Liver (tissue), 9 donors: Measurements from ENCODE around the gene PAPPA. TPM values are rescaled to one million over a fixed set of nuclear protein-coding genes. Genes with fewer than 3 reads are reported as not detected.

Experiments used
- DNase-seq: peaks from one replicate; pipeline ENCODE4 v3.0.0-alpha.2; 2017; ENCODE audit warnings: low spot score
- H3K27ac ChIP-seq, 2 donors: one replicate each; pipeline ENCODE4 v1.7.0; 2013; ENCODE audit warnings: inconsistent platforms in 2 of 2, low read length in 2 of 2, control low read depth in 1 of 2, low read depth in 1 of 2, mild to moderate bottlenecking in 1 of 2
- H3K27me3 ChIP-seq, 4 donors: one replicate each; pipeline versions ENCODE4 v1.6.1 to v1.7.0; 2013; ENCODE audit warnings: low read length in 3 of 4, inconsistent platforms in 1 of 4, mild to moderate bottlenecking in 1 of 4, moderate library complexity in 1 of 4; ENCODE audit not compliant: control insufficient read depth in 4 of 4, insufficient read depth in 4 of 4
- H3K36me3 ChIP-seq, 4 donors: one replicate each; pipeline versions ENCODE4 v1.6.1 to v1.7.0; 2013; ENCODE audit warnings: low read length in 3 of 4, mild to moderate bottlenecking in 3 of 4, low read depth in 1 of 4, moderate library complexity in 1 of 4; ENCODE audit not compliant: control insufficient read depth in 4 of 4, insufficient read depth in 3 of 4
- H3K4me1 ChIP-seq, 4 donors: one replicate each; pipeline versions ENCODE4 v1.6.1 to v1.7.0; 2013; ENCODE audit warnings: low read length in 3 of 4, mild to moderate bottlenecking in 3 of 4, moderate library complexity in 1 of 4; ENCODE audit not compliant: control insufficient read depth in 4 of 4, insufficient read depth in 4 of 4
- H3K4me3 ChIP-seq, 3 donors: one replicate each; pipeline versions ENCODE4 v1.6.1 to v1.7.0; 2013; ENCODE audit warnings: low read length in 3 of 3, control low read depth in 1 of 3, low read depth in 1 of 3, mild to moderate bottlenecking in 1 of 3
- H3K9ac ChIP-seq, 2 donors: one replicate each; pipeline ENCODE4 v1.7.0; 2013; ENCODE audit warnings: low read length in 2 of 2, mild to moderate bottlenecking in 2 of 2, moderate library complexity in 2 of 2, control low read depth in 1 of 2, low read depth in 1 of 2
- H3K9me3 ChIP-seq, 4 donors: one replicate each; pipeline versions ENCODE4 v1.6.1 to v1.7.0; 2013; ENCODE audit warnings: low read length in 3 of 4; ENCODE audit not compliant: control insufficient read depth in 4 of 4
- CTCF ChIP-seq: fragments of 150-350 bp; IDR thresholded peaks from 2 replicates; pipeline ENCODE4 v1.5.1; 2017; ENCODE audit warnings: improper control_type of control experiment, low read depth, low read length; ENCODE audit not compliant: missing input control
- EGR1 ChIP-seq, 2 donors: IDR thresholded peaks; 2 replicates each; pipeline ENCODE4 v1.6.1; 2016 to 2018; ENCODE audit warnings: antibody characterized with exemption in 2 of 2, low read depth in 2 of 2
- FOXA1 ChIP-seq: IDR thresholded peaks from 2 replicates; pipeline ENCODE4 v1.6.1; 2016; ENCODE audit warnings: antibody characterized with exemption
- FOXA2 ChIP-seq: IDR thresholded peaks from 2 replicates; pipeline ENCODE4 v1.6.1; 2016; ENCODE audit warnings: antibody characterized with exemption
- GABPA ChIP-seq, 2 donors: IDR thresholded peaks in 1 of 2; conservative IDR thresholded peaks in 1 of 2; 2 replicates each; pipeline ENCODE4 v1.6.1; 2016; ENCODE audit warnings: antibody characterized with exemption in 2 of 2, mild to moderate bottlenecking in 1 of 2, moderate library complexity in 1 of 2
- HNF4A ChIP-seq, 2 donors: conservative IDR thresholded peaks; 2 replicates each; pipeline ENCODE4 v1.6.1; 2016; ENCODE audit warnings: antibody characterized with exemption in 2 of 2, mild to moderate bottlenecking in 2 of 2
- HNF4G ChIP-seq: IDR thresholded peaks from 2 replicates; pipeline ENCODE4 v1.6.1; 2016; ENCODE audit warnings: antibody characterized with exemption
- JUND ChIP-seq, 2 donors: IDR thresholded peaks; 2 replicates each; pipeline ENCODE4 v1.6.1; 2016; ENCODE audit warnings: antibody characterized with exemption in 2 of 2
- NR2F2 ChIP-seq: IDR thresholded peaks from 2 replicates; pipeline ENCODE4 v1.6.1; 2016; ENCODE audit warnings: antibody characterized with exemption
- RAD21 ChIP-seq, 2 donors: IDR thresholded peaks; 2 replicates each; pipeline ENCODE4 v1.6.1; 2016; ENCODE audit warnings: antibody characterized with exemption in 2 of 2, mild to moderate bottlenecking in 2 of 2
- REST ChIP-seq: IDR thresholded peaks from 2 replicates; pipeline ENCODE4 v1.6.1; 2016; ENCODE audit warnings: antibody characterized with exemption, mild to moderate bottlenecking
- RXRA ChIP-seq, 2 donors: IDR thresholded peaks; 2 replicates each; pipeline ENCODE4 v1.6.1; 2017 to 2018; ENCODE audit warnings: antibody characterized with exemption in 2 of 2, mild to moderate bottlenecking in 1 of 2
- SP1 ChIP-seq: IDR thresholded peaks from 2 replicates; pipeline ENCODE4 v1.6.1; 2018; ENCODE audit warnings: antibody characterized with exemption, mild to moderate bottlenecking
- TAF1 ChIP-seq: conservative IDR thresholded peaks from 2 replicates; pipeline ENCODE4 v1.6.1; 2016; ENCODE audit warnings: antibody characterized with exemption, mild to moderate bottlenecking
- YY1 ChIP-seq: IDR thresholded peaks from 2 replicates; pipeline ENCODE4 v1.6.1; 2016; ENCODE audit warnings: antibody characterized with exemption, mild to moderate bottlenecking
- WGBS: extraction: QIAGEN DNeasy Blood & Tissue Kit; methylation state at CpG from one replicate; pipeline ENCODE4 v1.1.7; 2013; 5-methylcytosine and 5-hydroxymethylcytosine counted together
- polyA plus RNA-seq, 2 donors: library from polyadenylated mRNA; stranded (reverse) in 1 of 2; unstranded in 1 of 2; fragments of 200-250 nt in 1 of 2; fragments of >200 nt in 1 of 2; fragmentation: Nextera tagmentation in 1 of 2; extraction: Ambion mirVana in 1 of 2; gene quantifications; one replicate each; pipeline versions ENCODE4 v1.2.1 to v1.2.3, GENCODE V29; 2013 to 2015
- total RNA-seq, 2 donors: library from RNA; depleted of rRNA; stranded (reverse); fragments of >200 nt; gene quantifications; one replicate each; pipeline ENCODE4 v1.2.3, GENCODE V29; 2014
- TF ChIP-seq, protein P1 (sequence below): IDR thresholded peaks from 2 replicates; pipeline ENCODE4 v1.6.1; 2016; ENCODE audit warnings: antibody characterized with exemption
- TF ChIP-seq, protein P2 (sequence below): IDR thresholded peaks from 2 replicates; pipeline ENCODE4 v1.6.1; 2016; ENCODE audit warnings: antibody characterized with exemption
- donor health status: healthy.
- donor health status: healthy.
- donor health status: healthy.
- donor health status: healthy.
- donor health status: healthy.

Gene PAPPA
- total and polyA plus RNA-seq, 4 donors, result 0.03 to 0.33 (median 0.20) TPM

- no peak for TF ChIP-seq FOXA2
- no peak for TF ChIP-seq NR2F2
- TF ChIP-seq CTCF, result no peak
- TF ChIP-seq HNF4G, result no peak
- TF ChIP-seq, protein P1, sequence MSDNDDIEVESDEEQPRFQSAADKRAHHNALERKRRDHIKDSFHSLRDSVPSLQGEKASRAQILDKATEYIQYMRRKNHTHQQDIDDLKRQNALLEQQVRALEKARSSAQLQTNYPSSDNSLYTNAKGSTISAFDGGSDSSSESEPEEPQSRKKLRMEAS, result no peak
- TF ChIP-seq GABPA (IDR thresholded peaks at IDR 0.05 in 1 of 2, conservative IDR thresholded peaks at IDR 0.05 in 1 of 2), result no peak
- no peak for TF ChIP-seq REST
- no peak for TF ChIP-seq FOXA1
- no peak for TF ChIP-seq TAF1
- no peak for TF ChIP-seq JUND (IDR thresholded peaks at IDR 0.05)
- no peak for TF ChIP-seq RAD21 (IDR thresholded peaks at IDR 0.05)
- TF ChIP-seq, protein P2, sequence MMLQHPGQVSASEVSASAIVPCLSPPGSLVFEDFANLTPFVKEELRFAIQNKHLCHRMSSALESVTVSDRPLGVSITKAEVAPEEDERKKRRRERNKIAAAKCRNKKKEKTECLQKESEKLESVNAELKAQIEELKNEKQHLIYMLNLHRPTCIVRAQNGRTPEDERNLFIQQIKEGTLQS, result no peak
- no peak for TF ChIP-seq YY1
- no peak for TF ChIP-seq HNF4A (conservative IDR thresholded peaks at IDR 0.05)
- TF ChIP-seq SP1, result no peak
- TF ChIP-seq EGR1 (IDR thresholded peaks at IDR 0.05; ENCODE audit: low read depth in 2 of 2), result no peak
- Histone ChIP-seq H3K36me3 (no peaks in the 10 kb centered on the region), H3K9ac (no peak overlapping the region), H3K9me3 (no peaks in the 10 kb centered on the region), H3K4me1 (no peaks in the 10 kb centered on the region), H3K27me3 (peaks cover 0 to 4% (median 0%) of the 10 kb centered on the region in 4 donors), H3K27ac (no peak overlapping the region), H3K4me3 (no peak overlapping the region)
- no peak for DNase-seq
- 91% methylated on average over 2 of the region's 2 CpGs for WGBS
These were observed 84.6 kb downstream of the PAPPA start for GRCh38 chr9:116238225-116238624.

DNA sequence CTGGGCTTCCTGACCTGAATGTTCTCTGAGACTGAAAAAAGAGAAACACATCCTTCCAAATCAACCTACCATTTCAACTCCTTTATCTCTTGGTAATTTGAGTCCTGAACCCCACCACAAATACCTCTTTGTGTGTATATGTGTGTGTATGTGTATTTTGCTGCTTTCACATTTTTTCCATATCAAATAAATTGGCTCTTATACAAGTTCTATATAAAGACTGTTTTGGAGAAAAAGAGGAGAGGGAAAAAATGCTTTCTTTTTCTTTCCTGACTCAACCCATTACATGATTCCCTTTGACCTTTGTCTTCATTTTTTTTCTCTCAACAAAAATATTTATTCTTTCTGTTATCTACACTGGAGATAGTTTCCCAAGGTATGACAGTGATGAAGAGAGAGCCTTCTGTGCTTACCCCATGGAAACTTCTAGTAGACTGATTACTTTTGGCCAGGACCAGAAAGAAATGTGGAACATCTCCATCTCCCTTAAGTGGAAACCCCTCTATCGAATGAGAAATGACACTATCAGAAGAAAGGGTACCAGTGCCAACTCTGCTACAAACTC, 85.3 kb downstream of the PAPPA start:
- TF ChIP-seq EGR1 (IDR thresholded peaks at IDR 0.05; ENCODE audit: low read depth in 2 of 2) (no peak), CTCF (no peak), RXRA (IDR thresholded peaks at IDR 0.05) (no peak), HNF4G (no peak), FOXA1 (no peak), NR2F2 (no peak), RAD21 (IDR thresholded peaks at IDR 0.05) (no peak), REST (no peak)
- TF ChIP-seq, protein P2, result no peak
- TF ChIP-seq, protein P1, result no peak
- no peaks in the 10 kb centered on the region for H3K9me3 ChIP-seq
- no peak overlapping the region for H3K4me3 ChIP-seq
- H3K27me3 ChIP-seq, result peaks cover 0 to 4% (median 0%) of the 10 kb centered on the region in 4 donors
- no peaks in the 10 kb centered on the region for H3K36me3 ChIP-seq
- no peaks in the 10 kb centered on the region for H3K4me1 ChIP-seq
- no peak for DNase-seq
- H3K9ac ChIP-seq, result no peak overlapping the region
- H3K27ac ChIP-seq, result no peak overlapping the region
- WGBS, result 84% methylated on average over 1 of the region's 1 CpG
